ENCODE results near the gene PTPN7.
"Not testable (repeated sequence)": the region's sequence is repeated elsewhere in the genome, so short reads cannot be mapped to it uniquely, and the experiment has no call there.

Gene PTPN7

DNA sequence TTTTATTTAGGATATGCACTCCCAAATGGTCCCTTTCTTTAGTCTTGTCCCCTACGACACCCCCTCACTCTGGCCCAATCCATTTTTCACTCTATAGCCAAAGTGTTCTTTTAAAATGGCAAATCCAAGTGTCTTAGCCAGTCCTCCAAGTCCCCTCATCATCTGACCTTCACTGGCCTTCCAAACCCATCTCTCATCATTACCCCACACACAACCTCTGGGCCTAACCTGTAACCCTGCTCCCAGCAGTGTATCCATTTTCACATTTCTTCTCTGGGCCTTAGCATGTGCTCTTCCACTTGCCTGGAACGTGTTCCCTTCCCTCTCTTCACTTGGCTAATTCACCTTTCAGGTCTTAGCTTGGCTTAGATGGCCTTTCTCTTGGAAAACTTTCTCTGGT, 9.4 kb downstream of the PTPN7 start:
- DNase-seq (ENCODE audit: low read depth), result no peak

DNA sequence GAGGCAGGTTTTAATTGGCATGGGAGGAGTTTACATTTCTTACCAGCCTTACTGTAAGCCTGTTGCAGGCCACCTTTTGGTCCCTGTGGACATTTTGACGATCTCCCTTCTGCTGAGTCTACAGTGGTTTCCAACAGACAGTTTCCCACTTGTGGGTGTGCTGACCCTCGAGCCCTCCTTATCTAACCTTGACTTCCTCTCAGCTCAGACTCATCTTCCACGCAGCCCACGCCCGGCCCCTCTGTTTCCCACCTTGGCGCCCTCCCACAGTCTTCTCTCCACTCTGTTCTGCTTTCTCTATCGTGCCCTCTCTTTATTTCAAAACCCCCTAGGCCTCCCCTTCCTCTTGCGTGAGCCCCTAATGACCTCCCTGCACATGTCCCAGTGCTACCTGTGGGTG, 9.8 kb downstream of the PTPN7 start:
- no peak for DNase-seq (ENCODE audit: low read depth)

DNA sequence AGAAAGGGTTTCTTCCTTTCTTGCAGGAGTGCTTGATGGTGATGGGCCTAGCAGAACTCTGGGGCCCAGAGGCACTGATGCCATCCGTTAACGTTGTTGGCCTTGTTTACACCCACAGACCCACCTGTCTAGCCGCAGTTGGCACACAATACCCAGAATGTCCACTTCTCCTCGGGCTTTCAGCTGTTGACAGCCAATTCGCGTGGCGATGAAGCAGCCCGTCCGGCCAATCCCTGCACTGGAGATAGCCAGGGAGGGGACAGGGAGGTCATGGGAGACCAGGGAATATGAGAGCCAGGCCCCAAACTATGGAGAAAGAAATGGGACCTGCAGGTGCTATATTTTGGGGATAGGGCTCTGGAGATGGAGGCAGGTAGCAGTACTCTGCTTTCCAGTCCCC, 10.2 kb downstream of the PTPN7 start:
- no peak for DNase-seq (ENCODE audit: low read depth)

DNA sequence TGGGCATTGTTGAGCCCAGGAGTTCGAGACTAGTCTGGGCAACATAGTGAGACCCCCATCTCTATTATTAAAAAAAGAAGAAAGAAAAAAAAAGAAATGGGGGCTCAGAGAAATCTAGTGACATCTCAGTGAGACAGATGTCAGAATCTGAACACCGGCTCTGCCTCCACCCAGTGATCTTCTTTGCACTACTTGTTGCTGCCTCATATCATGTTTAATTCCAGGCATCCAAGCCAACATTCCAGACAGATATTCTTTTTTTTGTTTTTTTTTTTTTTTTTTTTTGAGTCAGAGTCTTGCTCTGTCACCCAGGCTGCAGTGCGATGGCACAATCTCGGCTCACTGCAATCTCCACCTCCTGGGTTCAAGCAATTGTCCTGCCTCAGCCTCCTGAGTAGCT, 10.8 kb downstream of the PTPN7 start:
- no peak for DNase-seq (ENCODE audit: low read depth)

DNA sequence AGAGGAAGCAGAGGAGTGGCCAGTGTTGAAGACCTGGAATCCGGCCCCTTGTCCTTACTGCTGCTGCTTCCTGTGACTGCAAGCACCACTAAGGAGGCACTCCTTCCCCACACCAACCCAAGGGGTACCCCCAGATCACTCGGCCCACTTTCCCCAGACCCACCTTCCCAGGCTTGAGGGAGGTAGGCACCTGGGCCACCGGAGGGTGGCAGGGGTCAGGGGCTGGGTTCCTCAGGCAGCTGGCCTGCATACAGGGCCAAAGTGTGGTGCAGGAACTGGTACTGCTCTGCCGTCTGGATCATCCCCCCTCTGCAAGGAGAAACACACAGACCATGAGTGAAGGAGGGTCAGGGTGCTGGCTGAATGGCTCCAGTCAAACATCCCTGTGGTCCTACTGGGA, 12.0 kb downstream of the PTPN7 start:
- DNase-seq (ENCODE audit: low read depth), result no peak

DNA sequence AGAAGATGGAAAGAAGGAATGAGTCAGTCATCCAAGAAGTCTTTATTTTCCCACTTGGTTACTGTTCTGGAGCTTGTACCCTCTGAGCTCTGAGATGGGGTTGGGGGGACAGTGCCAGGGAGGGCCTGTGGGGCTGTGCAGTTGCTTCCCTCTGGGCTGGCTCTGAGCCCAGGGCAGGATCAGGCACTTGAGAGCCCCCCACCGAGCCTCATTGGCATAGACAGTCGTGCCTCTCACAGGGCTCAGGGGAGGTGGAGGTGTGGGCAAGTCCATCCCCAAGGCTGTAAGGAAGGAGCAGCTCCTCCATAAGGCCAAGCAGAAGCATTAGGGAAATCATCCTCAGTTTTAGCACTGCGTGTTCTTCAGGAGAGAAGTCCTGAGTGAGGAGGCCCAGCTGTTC, 13.4 kb downstream of the PTPN7 start:
- DNase-seq (ENCODE audit: low read depth), result no peak

DNA sequence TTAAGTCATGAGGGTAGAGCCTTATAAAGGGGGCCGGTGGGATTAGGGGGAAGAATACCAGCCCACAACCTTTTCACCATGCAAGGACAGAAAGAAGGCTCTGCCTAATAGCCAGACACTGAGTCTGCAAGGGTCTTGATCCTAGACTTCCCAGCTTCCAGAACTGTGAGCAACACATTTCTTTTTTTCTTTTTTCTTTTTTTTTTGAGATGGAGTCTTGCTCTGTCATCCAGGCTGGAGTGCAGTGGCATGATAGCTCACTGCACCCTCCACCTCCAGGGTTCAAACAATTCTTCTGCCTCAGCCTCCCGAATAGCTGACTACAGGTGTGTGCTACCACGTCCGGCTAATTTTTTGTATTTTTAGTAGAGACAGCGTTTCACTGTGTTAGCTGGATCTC, 14.1 kb downstream of the PTPN7 start:
- DNase-seq (ENCODE audit: low read depth), result no peak

DNA sequence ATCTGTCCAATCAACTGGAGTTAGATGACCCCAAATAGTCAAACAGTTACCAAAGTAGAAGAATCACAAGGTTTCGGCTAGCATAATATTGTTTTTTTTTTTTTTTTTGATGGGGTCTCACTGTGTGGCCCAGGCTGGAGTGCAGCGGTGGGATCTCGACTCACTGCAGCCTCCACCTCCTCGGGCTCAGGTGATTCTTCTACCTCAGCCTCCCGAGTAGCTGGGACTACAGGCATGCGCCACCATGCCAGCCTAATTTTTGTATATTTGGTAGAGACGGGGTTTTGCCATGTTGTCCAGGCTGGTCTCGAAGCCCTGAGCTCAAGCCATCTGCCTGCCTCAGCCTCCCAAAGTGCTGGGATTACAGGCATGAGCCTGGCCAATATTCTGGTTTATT, 14.7 kb downstream of the PTPN7 start:
- DNase-seq (ENCODE audit: low read depth), result not testable (repeated sequence)

DNA sequence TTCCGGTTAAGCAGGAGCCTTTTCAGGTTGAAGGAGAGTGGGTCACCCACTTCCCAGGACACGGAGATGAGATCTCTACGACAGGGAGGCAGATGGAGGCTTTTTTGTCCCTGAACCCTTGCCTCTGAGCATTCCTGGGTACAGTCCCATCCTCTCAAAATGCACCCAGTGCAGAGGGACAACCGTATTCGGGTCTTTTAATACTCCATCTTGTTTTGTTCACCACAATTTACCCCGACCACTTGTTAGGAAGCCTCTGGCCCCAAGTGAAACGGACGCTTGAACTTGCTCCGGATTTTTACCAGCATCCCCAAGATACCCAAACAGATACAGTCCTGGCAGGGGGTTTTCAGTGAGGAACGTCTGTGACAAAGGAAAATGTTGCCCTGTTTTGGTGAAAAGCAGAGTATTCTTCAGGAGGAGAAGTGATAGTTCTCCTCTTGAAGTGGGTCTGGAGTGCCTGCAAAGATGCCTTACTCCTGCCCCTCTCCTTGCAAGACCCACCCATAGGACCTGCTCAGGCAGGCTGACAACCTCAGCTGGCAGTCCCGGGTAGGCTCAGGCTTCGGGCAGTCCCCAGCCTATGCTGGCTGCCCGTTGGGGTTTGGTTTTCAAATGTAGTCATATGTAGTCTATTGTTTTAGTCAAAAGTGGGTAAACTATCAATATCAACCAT, 15.2 kb downstream of the PTPN7 start:
- DNase-seq (ENCODE audit: low read depth), result no peak

DNA sequence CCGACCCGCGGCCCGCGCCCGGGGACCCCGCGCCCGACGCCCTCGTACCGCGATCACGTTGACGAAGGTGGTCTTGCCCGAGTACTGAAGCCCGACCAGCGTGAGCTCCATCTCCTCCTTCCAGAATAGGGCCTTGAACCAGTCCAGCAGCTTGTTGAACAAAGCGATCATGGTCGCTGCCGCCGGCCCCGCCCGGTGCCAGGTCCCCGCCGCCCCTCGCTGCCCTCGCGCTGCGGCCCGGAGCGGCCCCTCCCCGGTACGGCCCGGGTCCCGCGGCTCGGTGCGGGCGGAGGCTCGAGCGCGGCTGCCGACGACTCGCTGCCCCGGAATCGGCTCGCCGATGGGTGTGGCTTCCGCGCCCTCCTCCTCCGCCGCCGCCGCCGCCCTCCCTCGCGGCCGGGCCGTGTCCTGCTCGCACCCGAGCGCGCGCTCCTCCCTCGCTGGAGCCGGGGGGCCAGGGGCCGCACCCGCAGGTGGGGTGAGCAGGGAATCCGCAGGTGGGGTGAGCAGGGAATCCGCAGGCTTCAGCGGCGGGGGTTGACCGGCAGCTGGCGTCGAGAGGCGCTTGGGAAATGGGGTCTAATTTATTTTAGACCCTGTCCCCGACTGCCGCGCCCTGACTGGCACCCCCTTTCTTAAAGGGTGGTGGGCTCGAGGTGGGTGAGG, 15.9 kb downstream of the PTPN7 start, which contains the start of gene ARL8A:
TSS of gene ARL8A (minus strand) at position 336 of the 666 bp plus-strand sequence. CDS start at position 171, 165 bp downstream.
- peak; percentile 57 for DNase-seq (ENCODE audit: low read depth)

DNA sequence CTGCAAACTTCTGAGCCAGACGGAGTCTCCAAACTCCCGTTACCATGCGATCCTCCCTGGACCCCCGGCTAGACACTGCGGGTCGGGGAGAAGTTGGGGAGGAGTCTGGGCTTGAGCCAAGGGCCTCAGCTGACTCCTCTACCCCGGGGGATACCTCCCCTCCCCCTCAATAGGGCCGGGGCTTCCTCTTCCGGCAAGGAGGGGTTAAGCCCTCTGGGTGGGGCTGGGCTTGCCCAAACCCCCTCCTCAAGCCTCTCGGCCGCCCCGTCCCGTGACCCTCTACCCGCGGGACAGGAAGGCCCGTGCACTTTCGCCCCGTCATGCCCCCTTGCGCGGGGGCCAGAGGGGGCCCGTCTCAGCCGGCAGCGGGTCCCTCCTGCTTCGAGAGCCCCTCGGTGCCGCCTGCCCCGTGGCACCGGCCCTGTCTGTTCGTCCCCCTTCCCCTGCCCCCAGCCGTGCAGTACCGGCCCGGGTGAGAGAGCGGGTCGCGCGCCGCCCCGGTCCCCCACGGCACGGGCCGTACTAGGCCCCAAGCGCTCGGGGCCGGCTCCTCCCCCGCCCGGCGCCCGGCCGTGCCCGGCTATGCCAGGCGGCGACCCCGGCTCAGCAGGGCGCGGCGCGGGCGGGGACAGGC, 16.5 kb downstream of the PTPN7 start:
- no peak for DNase-seq (ENCODE audit: low read depth)

DNA sequence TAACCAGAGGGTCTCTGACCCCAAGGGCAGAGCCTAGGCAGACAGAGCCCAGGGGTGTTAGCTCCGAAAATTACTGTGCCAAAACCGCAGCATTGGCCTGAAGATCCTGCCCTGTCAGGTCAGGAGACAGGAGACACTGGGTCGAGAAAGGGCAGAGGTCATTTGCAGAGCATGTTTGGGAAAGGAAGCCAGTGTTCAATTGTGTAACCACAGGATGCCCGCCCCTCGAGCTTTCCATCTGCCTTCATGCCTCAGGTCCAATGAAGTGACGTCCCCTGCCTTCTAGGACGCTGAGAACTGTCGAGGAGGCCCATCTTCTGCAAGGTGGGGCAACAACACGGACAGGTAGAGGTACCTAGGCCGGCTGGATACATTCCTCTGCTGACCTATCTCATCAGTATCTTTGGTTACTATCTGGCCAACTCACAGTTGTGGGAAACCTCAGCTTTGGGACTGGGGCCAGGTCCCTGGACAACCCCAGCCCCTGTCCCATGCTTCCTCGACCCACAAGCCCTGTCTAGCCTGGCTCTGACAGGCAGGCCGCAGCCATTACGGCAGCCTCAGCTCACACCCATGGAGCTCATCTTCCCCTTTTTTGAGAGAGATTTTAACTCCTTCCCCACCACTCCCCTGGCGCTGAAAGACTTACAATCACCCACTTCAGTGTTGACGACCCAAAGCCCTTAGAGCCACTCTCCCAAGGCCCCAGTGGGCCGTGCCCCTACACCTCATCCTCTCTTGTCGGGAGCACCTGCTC, 17.2 kb downstream of the PTPN7 start:
- no peak for DNase-seq (ENCODE audit: low read depth)

DNA sequence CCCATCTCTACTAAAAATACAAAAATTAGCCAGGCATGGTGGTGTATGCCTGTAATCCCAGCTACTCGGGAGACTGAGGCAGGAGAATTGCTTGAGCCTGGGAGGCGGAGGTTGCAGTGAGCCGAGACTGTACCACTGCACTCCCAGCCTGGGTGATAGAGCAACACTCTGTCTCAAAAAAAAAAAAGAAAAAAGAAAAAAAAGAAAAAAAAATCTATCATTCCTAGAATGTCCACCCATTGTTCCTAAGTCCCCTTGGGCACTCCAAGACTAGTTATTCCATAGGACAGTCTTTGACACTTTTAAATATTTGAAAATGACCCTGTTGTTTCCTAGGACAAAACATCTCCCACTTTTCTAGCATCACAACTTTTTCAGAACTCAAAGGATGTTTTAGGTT, 18.9 kb downstream of the PTPN7 start:
- not testable (repeated sequence) for DNase-seq (ENCODE audit: low read depth)

DNA sequence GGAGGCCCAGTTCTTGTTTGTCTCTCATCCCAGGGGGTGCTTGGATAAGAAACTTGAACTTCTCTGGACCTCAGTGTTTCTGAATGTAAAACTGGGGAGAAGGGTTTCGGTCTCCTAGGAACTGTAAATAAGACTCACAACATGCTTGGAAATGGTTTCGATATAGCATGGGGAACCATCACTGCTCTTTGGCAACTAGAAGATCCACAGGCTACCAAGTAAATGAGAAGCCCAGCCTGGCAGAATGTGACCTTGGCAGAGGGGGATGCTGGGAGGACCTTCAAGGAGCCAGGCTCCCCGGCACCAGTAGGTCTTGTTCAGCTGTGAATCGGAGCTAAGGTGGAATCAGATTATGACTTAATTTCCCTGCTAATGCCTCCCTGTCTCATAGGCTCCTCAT, 19.6 kb downstream of the PTPN7 start:
- DNase-seq (ENCODE audit: low read depth), result no peak

DNA sequence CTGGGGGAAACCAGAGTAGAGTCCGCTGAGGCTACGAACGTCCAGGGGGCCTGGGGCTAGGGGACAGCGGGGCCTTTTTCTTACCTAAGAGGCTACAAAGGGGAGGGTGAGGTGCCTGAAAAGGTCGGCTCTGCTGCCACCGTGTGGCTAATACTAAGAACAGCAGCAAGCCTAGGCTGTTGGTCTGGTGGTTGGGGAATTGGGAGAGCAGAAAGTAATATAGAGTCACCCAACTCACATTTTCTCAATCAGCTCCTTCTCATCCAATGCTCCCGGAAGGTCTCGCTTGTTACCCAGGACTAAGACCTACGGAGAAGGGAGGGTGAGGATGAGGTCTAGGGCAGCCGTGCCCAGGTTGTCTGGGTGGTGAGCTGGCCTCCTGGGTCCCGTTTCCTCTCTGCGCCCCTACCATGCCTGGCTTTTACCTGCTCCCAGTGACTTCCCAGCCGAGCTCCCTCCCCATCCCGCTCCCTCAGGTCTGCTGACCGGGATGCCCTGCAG, 25.1 kb downstream of the PTPN7 start:
- peak; percentile 35 for DNase-seq (ENCODE audit: low read depth)

DNA sequence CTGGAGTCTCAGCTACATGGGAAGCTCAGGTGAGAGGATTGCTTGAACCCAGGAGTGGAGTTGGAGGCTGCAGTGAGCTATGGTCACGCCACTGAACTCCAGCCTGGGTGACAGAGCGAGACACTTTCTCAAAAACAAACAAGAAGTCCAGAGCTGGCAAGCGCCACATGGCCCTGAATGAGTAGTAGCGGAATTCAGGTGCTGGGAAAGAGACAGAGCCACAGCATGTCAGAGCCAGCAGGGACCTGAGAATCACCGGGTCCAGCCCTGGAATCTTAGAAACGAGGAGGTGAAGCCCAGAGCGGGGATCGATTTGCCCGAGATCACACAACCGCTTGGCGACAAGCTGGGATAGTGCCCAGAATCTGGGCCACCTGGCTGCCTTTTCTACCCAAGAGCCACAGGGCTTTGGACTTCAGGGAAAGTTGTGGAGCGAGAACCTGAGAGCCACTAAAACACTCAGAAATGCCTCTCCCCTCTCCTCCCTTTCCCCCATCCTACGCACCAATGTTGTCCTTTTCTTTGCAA, 25.7 kb downstream of the PTPN7 start:
- no peak for DNase-seq (ENCODE audit: low read depth)

DNA sequence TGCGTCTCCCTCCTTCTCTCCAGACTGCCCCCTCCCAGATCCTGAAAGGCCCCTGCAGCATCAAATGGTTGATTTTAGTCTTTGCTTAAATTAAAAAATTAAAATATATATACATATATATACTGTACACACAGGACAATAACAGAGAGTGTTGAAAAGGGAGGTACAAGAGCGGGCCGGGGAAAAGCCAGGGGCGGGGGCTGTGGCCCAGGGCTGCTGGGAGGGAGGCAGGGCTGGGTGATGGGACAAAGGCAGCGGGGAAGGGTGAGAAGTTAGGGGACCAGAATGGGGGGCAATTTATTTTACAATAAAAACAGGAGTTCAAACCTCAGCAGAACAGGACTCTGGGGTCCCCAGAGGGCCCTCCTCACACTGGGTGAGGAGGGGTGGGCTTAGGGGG, 26.4 kb downstream of the PTPN7 start:
- no peak for DNase-seq (ENCODE audit: low read depth)

DNA sequence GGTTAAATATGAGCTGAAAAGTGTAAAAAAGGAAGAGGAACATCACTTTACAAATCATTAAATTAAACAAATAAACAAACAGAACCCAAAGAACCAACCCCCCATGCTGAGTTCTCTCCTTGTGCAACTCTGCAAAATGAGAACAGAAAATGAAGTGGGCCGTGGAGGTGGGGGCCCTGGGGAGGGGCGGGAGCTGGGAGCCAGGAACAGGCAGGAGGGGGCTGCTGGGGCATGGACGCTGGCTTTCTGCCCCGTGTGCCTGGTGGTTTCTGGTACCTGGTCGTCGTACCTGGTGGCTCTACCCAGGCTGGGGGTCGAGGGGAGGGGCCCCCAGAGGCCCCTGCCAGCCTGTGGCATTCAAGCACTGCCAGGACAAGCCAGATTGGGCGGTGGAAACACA, 26.9 kb downstream of the PTPN7 start:
- DNase-seq (ENCODE audit: low read depth), result no peak

DNA sequence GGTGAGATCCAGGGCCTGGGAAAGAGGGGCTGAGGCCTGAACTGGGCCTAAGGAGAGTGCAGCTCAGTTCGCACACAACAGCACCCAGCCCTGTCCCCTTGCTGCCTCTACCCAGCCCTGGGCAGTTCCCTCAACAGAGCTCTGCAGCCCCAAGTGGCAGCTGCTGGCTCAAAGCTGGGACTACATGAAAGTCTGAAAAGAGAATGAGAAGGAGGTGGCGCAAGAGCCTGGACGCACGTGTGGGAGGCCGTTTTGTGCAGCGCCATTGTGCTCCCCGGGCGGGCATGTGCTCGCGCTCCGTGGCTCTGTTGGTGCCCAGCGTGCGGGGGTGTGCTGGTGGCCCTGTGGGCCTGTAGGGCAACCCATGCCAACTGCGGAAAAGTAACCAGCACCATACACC, 27.4 kb downstream of the PTPN7 start:
- no peak for DNase-seq (ENCODE audit: low read depth)

DNA sequence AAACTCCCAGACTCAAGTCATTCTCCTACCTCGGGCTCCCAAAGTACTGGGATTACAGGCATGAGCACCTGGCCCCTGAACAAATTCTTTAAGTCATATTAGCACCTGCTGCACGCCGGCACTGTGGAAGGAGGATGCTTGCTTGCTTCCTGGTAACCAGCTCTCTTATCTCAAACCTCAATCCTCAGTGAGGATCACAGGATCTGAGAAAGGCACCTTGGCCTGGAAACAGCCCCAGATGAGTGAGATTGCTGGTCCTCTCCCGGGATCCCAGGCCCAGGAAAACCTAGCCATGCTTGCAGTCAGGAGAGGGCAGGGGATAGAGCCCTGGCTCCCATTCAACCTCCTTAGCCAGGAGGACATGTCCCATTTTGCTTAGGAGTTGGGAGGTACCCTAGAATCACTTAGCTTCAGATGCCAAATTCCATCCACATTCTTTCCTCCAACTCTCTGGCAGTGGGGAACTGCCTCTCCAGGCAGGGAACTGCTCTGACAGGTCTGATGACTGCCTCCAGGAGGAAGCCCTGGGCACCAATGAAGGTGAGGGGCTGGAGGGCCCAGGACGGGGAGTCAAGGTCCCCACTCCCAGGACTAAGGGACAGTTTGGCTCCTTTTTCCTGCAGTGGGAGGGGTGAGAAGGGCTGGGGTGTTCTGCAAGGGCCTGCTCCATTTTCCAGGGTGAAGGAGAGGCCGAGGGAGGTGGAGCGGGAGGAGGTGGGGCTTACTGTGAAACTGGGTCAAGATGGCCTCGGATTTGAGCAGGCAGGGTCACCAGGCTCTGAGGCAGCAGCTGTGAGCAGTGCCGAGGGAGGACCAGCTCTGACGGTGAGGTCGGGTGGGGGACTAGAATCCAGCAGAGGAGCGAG, 28.2 kb downstream of the PTPN7 start:
- DNase-seq (ENCODE audit: low read depth), result no peak

DNA sequence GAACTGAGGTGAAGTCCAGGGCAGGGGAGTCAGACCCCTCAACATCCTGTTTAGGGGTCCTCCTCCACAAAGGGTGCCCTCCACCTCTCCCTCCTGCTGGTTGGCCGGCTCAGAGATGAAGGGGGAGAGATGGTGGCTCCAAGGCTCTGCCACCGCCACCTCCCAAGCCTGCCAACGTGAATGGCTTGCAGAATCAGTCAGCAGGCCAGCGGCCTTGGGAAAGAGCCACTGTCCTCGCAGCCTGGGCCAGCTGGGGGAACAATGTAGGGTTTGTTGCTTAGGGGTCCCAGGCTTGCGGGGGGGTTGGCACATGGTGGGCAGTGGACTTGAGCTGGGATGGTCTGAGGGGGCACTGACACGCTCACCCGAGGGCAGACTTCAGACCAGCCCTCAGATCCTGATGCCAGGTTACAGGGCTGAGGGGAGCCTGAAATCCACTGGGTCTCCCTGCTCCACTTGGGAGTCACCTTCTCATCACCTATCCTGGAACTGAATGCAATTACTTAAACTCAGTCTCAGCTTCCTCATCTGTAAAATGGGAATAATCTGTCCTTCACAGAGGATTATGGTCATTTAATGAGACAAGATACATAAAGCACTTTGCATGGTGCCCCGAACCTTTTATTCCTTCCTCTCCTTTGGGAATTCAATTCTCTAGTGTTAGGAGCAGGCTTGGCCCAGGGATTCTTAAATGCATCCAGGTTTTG, 29.4 kb downstream of the PTPN7 start:
- no peak for DNase-seq (ENCODE audit: low read depth)

All from activated T-cell treated with anti-CD3 and anti-CD28 coated beads for 1 hour (primary cell).